Neural crest cell (in vitro differentiated cells): ENCODE measurements around the gene STX3. TPM values are rescaled to one million over a fixed set of nuclear protein-coding genes. Genes with fewer than 3 reads are reported as not detected.

Experiments used
- DNase-seq: peaks from one replicate; pipeline ENCODE4 v3.0.0; 2021; ENCODE audit warnings: low read depth, mixed read lengths, low spot score
- H3K27ac Mint-ChIP-seq: one replicate; pipeline ENCODE4 v1.8.0; 2021; ENCODE audit warnings: mild to moderate bottlenecking, mixed read lengths; ENCODE audit not compliant: unreplicated experiment
- H3K27me3 Mint-ChIP-seq: 2 replicates; pipeline ENCODE4 v1.8.0; 2021; ENCODE audit warnings: low read depth, mild to moderate bottlenecking, mixed read lengths
- H3K36me3 Mint-ChIP-seq: 2 replicates; pipeline ENCODE4 v1.8.0; 2021; ENCODE audit warnings: low read depth, mild to moderate bottlenecking, mixed read lengths
- H3K4me1 Mint-ChIP-seq: 2 replicates; pipeline ENCODE4 v1.8.0; 2021; ENCODE audit warnings: mixed read lengths
- H3K4me3 Mint-ChIP-seq: one replicate; pipeline ENCODE4 v1.8.0; 2021; ENCODE audit warnings: mild to moderate bottlenecking, mixed read lengths
- H3K9me3 Mint-ChIP-seq: 2 replicates; pipeline ENCODE4 v1.8.0; 2021; ENCODE audit warnings: mixed read lengths
- total RNA-seq: library from RNA; stranded (reverse); gene quantifications from 2 replicates; pipeline ENCODE4 v1.2.1, GENCODE V29; 2021
- TF ChIP-seq, protein P1 (sequence below): fragments of 200-600 bp; sonication (generic); conservative IDR thresholded peaks from 2 replicates; pipeline ENCODE4 v1.5.0; 2021; ENCODE audit warnings: antibody characterized with exemption, mild to moderate bottlenecking

Gene STX3
- total RNA-seq, 1 donor from 2014 or later, result 6.5 TPM

DNA sequence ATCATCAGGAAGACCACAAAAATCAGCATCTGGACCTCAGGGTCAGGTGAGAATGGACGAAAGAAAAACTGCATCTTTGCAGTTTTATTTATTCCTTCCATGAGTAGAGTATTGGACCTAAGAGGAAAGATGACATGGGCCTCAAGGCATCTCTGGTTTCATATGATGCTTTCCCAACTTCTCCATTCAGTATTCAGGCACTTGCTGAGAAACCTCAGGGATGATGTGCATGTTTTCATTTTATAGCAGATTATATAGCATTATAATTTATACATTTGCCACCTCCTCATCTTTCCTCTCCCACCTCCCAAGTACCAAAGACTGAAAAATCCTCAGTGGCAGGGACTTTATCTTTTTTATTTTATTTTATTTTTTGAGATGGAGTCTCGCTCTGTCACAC is 41.4 kb upstream of the STX3 start, which contains the start of gene OR10V1:
TSS of gene OR10V1 (minus strand) at position 101 of the 400 bp plus-strand sequence. CDS start at position 101, 0 bp downstream.
- Mint-ChIP-seq H3K4me3 (no peak within 1 kb of the TSS), H3K27me3 (peaks cover 48% of the 10 kb centered on the region), H3K9me3 (no peaks in the 10 kb centered on the region), H3K4me1 (no peaks in the 10 kb centered on the region), H3K36me3 (no peaks in the 10 kb centered on the region), H3K27ac (no peak within 1 kb of the TSS)
- TF ChIP-seq, protein P1, sequence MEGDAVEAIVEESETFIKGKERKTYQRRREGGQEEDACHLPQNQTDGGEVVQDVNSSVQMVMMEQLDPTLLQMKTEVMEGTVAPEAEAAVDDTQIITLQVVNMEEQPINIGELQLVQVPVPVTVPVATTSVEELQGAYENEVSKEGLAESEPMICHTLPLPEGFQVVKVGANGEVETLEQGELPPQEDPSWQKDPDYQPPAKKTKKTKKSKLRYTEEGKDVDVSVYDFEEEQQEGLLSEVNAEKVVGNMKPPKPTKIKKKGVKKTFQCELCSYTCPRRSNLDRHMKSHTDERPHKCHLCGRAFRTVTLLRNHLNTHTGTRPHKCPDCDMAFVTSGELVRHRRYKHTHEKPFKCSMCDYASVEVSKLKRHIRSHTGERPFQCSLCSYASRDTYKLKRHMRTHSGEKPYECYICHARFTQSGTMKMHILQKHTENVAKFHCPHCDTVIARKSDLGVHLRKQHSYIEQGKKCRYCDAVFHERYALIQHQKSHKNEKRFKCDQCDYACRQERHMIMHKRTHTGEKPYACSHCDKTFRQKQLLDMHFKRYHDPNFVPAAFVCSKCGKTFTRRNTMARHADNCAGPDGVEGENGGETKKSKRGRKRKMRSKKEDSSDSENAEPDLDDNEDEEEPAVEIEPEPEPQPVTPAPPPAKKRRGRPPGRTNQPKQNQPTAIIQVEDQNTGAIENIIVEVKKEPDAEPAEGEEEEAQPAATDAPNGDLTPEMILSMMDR, result no peak
- DNase-seq, result no peak

DNA sequence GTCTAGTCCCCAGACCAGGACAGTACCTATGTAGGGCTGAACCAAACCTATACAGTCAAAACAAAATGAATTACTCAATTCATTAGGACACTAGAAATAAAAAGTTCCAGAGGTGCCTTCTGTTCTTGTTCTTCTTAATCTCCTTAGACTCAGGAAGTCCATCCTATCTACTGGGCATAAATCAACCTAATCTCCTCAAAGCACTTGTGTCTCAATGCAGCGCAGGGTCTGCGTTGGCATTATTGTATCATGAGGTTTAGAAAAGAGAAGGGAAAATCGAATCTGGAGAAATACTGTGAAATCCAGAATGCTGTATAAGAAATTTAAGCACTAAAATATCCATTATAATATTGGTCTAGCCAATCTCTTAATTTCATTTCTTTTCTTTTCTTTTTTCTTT is 39.1 kb upstream of the STX3 start:
- TF ChIP-seq, protein P1, result no peak
- Mint-ChIP-seq H3K9me3 (no peaks in the 10 kb centered on the region), H3K27me3 (peaks cover 57% of the 10 kb centered on the region), H3K27ac (no peak overlapping the region), H3K4me3 (no peak overlapping the region), H3K4me1 (no peaks in the 10 kb centered on the region), H3K36me3 (no peaks in the 10 kb centered on the region)
- DNase-seq, result no peak

- Mint-ChIP-seq H3K27me3 (peaks cover 65% of the 10 kb centered on the region), H3K4me3 (no peak overlapping the region), H3K4me1 (no peaks in the 10 kb centered on the region), H3K9me3 (no peaks in the 10 kb centered on the region), H3K36me3 (no peaks in the 10 kb centered on the region), H3K27ac (no peak overlapping the region)
- TF ChIP-seq, protein P1, result no peak
- no peak for DNase-seq
Observed at GRCh38 chr11:59719556-59719955, 35.6 kb upstream of the STX3 start.

DNA sequence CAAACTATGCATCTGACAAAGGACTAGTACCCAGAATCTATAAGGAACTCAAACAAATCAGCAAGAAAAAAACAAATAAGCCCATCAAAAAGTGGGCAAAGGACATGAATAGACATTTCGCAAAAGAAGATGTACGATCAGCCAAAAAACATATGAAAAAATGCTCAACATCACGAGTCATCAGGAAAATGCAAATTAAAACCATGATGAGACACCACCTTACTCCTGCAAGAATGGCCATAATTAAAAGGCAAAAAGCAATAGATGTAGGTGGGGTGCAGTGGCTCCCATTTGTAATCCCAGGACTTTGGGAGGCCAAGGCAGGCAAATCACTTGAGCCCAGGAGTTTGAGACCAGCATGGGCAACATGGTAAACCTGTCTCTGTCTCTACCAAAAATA is 31.1 kb upstream of the STX3 start:
- Mint-ChIP-seq H3K9me3 (no peaks in the 10 kb centered on the region), H3K27ac (no peak overlapping the region), H3K4me1 (no peaks in the 10 kb centered on the region), H3K4me3 (no peak overlapping the region), H3K27me3 (peaks cover 32% of the 10 kb centered on the region), H3K36me3 (no peaks in the 10 kb centered on the region)
- TF ChIP-seq, protein P1, result no peak
- DNase-seq, result no peak

DNA sequence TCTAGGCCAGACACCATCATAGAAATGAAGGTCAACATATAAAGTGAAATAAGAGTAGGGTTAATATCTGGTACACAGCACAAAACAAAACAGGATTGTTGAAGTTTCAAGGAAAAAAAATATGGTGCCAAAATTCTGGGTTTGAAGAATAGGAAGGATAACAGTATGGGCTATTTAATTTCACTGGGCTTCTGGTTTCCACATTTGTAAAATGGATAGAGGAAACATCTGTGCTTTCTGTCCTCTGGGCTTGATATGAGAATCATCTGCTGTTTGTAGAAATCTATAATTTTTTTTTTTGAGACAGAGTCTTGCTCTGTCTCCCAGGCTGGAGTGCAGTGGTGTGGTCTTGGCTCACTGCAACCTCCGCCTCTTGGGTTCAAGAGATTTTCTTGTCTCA is 27.8 kb upstream of the STX3 start:
- Mint-ChIP-seq H3K4me3 (no peak overlapping the region), H3K36me3 (no peaks in the 10 kb centered on the region), H3K9me3 (no peaks in the 10 kb centered on the region), H3K27me3 (peaks cover 8% of the 10 kb centered on the region), H3K4me1 (no peaks in the 10 kb centered on the region), H3K27ac (no peak overlapping the region)
- no peak for DNase-seq
- TF ChIP-seq, protein P1, result no peak

GRCh38 chr11:59728154-59728553 is 27.0 kb upstream of the STX3 start:
- no peak overlapping the region for H3K27ac Mint-ChIP-seq
- no peaks in the 10 kb centered on the region for H3K4me1 Mint-ChIP-seq
- no peaks in the 10 kb centered on the region for H3K36me3 Mint-ChIP-seq
- H3K4me3 Mint-ChIP-seq, result no peak overlapping the region
- H3K27me3 Mint-ChIP-seq, result peaks cover 3% of the 10 kb centered on the region
- no peak for DNase-seq
- TF ChIP-seq, protein P1, result no peak
- no peaks in the 10 kb centered on the region for H3K9me3 Mint-ChIP-seq
